ENCODE data around the gene SPSB1.

SPSB1 gene

DNA sequence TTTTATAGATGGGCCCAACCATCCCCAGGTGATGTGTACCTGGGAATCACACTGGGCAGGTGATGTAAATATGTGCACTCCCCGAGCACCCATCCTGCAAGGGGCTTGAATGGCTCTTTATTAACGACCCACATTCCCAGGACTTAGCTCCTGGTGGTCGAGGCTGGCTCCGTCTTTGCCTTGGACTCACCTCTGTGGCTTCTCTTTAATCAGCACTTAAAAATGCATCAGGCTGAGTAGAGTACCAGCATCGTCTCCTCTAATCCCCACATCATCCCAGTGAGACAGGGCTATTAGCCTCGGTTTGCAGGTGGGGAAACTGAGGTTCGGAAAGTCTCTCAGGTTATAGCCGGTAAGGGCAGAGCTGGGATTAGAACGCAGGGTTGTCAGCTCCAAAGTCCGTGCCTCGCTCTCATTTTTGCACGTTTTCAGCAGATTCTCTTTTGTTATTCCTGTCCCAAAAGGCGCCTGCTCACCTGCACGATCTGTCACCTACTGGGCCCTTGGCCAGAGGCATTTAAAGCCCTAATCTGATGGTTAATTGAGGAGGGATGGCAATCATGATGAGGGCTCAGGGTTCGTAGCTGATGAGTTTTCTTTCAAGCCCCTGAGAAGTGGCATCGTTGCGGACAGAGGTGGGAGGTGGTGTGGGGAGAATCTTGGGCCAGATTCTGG, 29.4 kb downstream of the SPSB1 start:
- TF ChIP-seq, protein P1, sequence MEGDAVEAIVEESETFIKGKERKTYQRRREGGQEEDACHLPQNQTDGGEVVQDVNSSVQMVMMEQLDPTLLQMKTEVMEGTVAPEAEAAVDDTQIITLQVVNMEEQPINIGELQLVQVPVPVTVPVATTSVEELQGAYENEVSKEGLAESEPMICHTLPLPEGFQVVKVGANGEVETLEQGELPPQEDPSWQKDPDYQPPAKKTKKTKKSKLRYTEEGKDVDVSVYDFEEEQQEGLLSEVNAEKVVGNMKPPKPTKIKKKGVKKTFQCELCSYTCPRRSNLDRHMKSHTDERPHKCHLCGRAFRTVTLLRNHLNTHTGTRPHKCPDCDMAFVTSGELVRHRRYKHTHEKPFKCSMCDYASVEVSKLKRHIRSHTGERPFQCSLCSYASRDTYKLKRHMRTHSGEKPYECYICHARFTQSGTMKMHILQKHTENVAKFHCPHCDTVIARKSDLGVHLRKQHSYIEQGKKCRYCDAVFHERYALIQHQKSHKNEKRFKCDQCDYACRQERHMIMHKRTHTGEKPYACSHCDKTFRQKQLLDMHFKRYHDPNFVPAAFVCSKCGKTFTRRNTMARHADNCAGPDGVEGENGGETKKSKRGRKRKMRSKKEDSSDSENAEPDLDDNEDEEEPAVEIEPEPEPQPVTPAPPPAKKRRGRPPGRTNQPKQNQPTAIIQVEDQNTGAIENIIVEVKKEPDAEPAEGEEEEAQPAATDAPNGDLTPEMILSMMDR (IDR thresholded peaks at IDR 0.05; ENCODE audit: unreplicated experiment in 3 of 3) = no peak
- H3K27me3 Mint-ChIP-seq (ENCODE audit: low read depth) = peaks cover 3% of the 10 kb centered on the region
- H3K9me3 Mint-ChIP-seq = no peaks in the 10 kb centered on the region
- H3K4me3 Mint-ChIP-seq = peak overlapping the region in 1 of 3 experiments; percentile 16
- H3K27ac Mint-ChIP-seq = peak overlapping the region in 2 of 3 experiments; percentile 85 to 89
- H3K4me1 Mint-ChIP-seq = peaks cover 46% of the 10 kb centered on the region
- H3K36me3 Mint-ChIP-seq (ENCODE audit: low read depth) = no peaks in the 10 kb centered on the region

DNA sequence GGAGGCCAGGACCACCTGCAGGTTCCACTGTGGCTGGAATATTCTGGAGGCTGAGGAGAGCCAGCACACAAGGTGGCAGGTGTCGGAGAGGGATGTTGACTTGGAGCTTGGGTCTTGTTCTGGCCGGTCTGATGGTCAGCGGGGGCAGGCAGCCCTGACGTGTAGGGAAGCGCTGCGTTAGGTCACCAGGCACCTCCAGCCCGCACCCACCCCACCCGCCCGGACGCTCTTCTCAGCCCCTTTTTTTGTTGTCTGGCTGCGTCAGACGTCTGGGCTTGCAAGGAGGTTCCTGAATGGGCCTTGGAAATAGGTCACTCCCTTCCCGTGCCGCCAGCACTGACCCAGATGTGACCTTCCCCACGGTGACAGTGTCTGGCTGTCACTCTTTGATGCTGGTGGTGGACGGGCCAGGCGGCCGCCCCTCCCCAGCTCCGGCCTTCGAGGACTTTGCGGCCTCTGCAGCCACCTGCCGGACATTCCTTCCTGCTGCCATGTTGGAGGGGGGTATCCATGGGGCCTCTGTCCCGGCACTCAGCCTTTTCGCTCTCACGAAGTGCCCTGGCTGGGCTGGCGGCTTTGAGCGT, 30.1 kb downstream of the SPSB1 start:
- Mint-ChIP-seq H3K27ac (peak overlapping the region in 2 of 3 experiments; percentile 17 to 89), H3K36me3 (ENCODE audit: low read depth) (no peaks in the 10 kb centered on the region), H3K27me3 (ENCODE audit: low read depth) (peaks cover 3% of the 10 kb centered on the region), H3K9me3 (no peaks in the 10 kb centered on the region), H3K4me3 (no peak overlapping the region), H3K4me1 (peaks cover 48% of the 10 kb centered on the region)
- TF ChIP-seq, protein P1 (IDR thresholded peaks at IDR 0.05; ENCODE audit: unreplicated experiment in 3 of 3) = no peak

DNA sequence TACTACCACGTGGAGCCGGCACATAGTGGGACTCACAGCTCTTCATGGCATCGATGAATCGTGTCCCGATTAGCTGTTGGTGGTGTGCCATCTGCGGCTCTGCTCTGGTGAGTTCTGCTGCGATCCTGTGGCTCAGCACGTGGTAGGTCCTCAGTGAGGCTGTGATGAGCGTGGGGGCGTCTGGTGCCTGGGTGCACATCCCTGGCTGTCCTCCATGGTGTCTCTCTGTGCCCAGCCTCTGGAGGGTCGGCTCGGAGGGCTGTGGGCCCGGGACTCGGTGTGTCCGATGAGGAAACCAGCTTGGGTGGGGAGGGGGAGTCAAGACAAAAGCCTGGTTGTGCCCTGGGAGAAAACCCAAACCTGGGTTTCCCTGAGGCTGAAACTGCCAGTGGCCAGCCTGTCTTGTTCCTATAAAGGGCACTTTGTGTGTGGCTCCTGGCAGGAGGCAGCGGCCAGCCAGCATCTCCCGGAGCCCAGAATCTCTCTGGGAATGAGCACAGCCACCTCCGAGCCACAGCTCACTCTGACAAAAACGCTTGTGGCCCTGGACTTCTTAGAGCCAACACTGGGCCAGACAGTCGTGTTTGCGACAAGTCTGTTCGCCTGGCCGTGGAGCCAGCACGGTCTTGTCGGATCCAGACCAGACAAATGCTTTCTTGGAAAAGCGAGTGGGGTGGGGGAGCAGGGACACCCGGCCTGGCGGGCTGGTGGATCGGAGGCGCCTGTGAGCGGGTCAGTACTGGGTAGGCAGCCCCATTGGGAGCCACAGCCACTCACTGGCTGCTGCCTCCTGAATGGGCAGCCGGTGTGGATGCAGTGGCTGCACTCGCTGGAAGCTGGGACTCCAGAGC, 31.8 kb downstream of the SPSB1 start:
- Mint-ChIP-seq H3K4me3 (no peak overlapping the region), H3K27me3 (ENCODE audit: low read depth) (peaks cover 3% of the 10 kb centered on the region), H3K36me3 (ENCODE audit: low read depth) (no peaks in the 10 kb centered on the region), H3K27ac (peak overlapping the region in 1 of 3 experiments; percentile 25), H3K9me3 (no peaks in the 10 kb centered on the region), H3K4me1 (peaks cover 43% of the 10 kb centered on the region)
- TF ChIP-seq, protein P1 (IDR thresholded peaks at IDR 0.05; ENCODE audit: unreplicated experiment in 3 of 3) = no peak

DNA sequence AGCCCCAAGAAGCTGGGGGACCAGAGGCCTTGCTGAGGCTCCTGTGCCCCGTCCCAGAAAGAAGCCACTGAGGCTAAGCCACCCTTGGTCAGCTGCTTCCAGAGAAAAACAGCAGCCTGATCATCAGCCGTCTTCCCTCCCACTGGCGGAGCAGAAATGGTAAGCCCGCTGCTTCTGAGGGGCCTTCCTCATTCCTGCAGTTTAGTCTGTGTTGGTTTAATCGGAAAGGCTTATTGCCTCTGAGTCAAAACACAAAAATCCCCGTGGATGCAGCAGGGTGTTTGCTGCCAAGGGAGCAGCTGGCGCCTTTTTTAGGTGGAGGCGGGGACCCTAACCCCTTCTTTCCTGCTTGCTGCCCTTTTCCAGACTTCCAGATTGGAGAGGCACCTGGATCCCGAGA, 33.9 kb downstream of the SPSB1 start:
- TF ChIP-seq, protein P1 (IDR thresholded peaks at IDR 0.05; ENCODE audit: unreplicated experiment in 3 of 3) = no peak
- Mint-ChIP-seq H3K27me3 (ENCODE audit: low read depth) (peaks cover 3% of the 10 kb centered on the region), H3K4me3 (no peak overlapping the region), H3K4me1 (peaks cover 25% of the 10 kb centered on the region), H3K27ac (peak overlapping the region in 2 of 3 experiments; percentile 27 to 31), H3K9me3 (no peaks in the 10 kb centered on the region), H3K36me3 (ENCODE audit: low read depth) (no peaks in the 10 kb centered on the region)

DNA sequence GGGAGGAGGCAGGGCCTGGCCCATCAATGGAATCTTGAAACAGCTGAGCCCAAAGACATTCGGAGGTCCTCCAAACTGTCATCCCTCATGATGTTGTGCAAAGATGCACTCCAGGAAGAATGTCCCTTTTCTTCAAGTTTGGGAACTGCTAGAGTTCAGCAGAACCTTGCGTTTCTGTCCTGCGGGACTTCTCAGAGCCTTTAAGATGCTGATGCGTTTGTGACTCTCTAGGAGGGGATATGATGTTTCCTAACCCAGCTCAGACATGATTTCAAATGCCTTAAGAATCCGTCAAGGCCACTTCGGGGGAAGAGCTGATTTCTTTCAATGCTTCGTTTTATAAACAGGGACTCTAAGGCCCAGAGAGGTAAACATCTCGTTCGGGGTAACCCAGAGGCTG, 35.5 kb downstream of the SPSB1 start:
- Mint-ChIP-seq H3K27me3 (ENCODE audit: low read depth) (peaks cover 3% of the 10 kb centered on the region), H3K9me3 (no peaks in the 10 kb centered on the region), H3K4me1 (peaks cover 27% of the 10 kb centered on the region), H3K27ac (no peak overlapping the region), H3K4me3 (no peak overlapping the region), H3K36me3 (ENCODE audit: low read depth) (no peaks in the 10 kb centered on the region)
- TF ChIP-seq, protein P1 (IDR thresholded peaks at IDR 0.05; ENCODE audit: unreplicated experiment in 3 of 3) = no peak

All from nephron (organoid).